Neuronal stem cell (in vitro differentiated cells): ENCODE data around the gene LRRTM4.
A peak's percentile ranks its signal among the peaks of the same experiment; 100 is the strongest.

Source experiments
- DNase-seq: peaks from one replicate; pipeline ENCODE4 v3.0.0-alpha.2; 2013; ENCODE audit warnings: low spot score
- H2AFZ ChIP-seq: one replicate; pipeline ENCODE4 v1.6.1; 2013; ENCODE audit warnings: mild to moderate bottlenecking, low read length, inconsistent platforms
- H2AK5ac ChIP-seq: 2 replicates; pipeline ENCODE4 v1.6.1; 2013; ENCODE audit warnings: low read depth, mild to moderate bottlenecking, inconsistent platforms, low read length, moderate library complexity, mixed read lengths
- H2BK120ac ChIP-seq: 2 replicates; pipeline ENCODE4 v1.6.1; 2013; ENCODE audit warnings: low read depth, mild to moderate bottlenecking, inconsistent platforms, low read length, moderate library complexity, mixed read lengths
- H2BK12ac ChIP-seq: one replicate; pipeline ENCODE4 v1.6.1; 2013; ENCODE audit warnings: low read length, inconsistent platforms
- H2BK15ac ChIP-seq: 2 replicates; pipeline ENCODE4 v1.6.1; 2013; ENCODE audit warnings: mild to moderate bottlenecking, low read length, inconsistent platforms, mixed read lengths
- H2BK5ac ChIP-seq: one replicate; pipeline ENCODE4 v1.6.1; 2013; ENCODE audit warnings: inconsistent platforms, mild to moderate bottlenecking, low read length, moderate library complexity
- H3K14ac ChIP-seq: one replicate; pipeline ENCODE4 v1.6.1; 2013; ENCODE audit warnings: low read length, inconsistent platforms
- H3K18ac ChIP-seq: 2 replicates; pipeline ENCODE4 v1.6.1; 2013; ENCODE audit warnings: low read length, inconsistent platforms
- H3K23ac ChIP-seq: 2 replicates; pipeline ENCODE4 v1.6.1; 2013; ENCODE audit warnings: low read depth, mild to moderate bottlenecking, mixed read lengths, low read length, inconsistent platforms; ENCODE audit not compliant: poor library complexity
- H3K27ac ChIP-seq: replicated peaks from 3 replicates; pipeline ENCODE4 v1.5.1; 2013; ENCODE audit warnings: low read length, inconsistent platforms
- H3K27me3 ChIP-seq, 3 experiments: 2 replicates each; pipeline ENCODE4 v1.6.1; 2013; ENCODE audit warnings: low read length in 3 of 3, mild to moderate bottlenecking in 2 of 3, inconsistent platforms in 1 of 3, low read depth in 1 of 3, mixed read lengths in 1 of 3, moderate library complexity in 1 of 3; ENCODE audit not compliant: control insufficient read depth in 3 of 3, insufficient read depth in 3 of 3
- H3K36me3 ChIP-seq, 2 donors: replicated peaks in 1 of 2; 2 replicates each; pipeline ENCODE4 v1.6.1; 2013; ENCODE audit warnings: low read length in 2 of 2; ENCODE audit not compliant: control insufficient read depth in 2 of 2, insufficient read depth in 2 of 2
- H3K4ac ChIP-seq: 2 replicates; pipeline ENCODE4 v1.6.1; 2013; ENCODE audit warnings: inconsistent platforms, mild to moderate bottlenecking, low read length, moderate library complexity
- H3K4me1 ChIP-seq, 2 donors: 1 replicate in 1 of 2; 2 replicates in 1 of 2; pipeline ENCODE4 v1.6.1; 2013; ENCODE audit warnings: low read length in 2 of 2, low read depth in 1 of 2; ENCODE audit not compliant: control insufficient read depth in 2 of 2, insufficient read depth in 1 of 2
- H3K4me2 ChIP-seq: one replicate; pipeline ENCODE4 v1.6.1; 2013; ENCODE audit warnings: mild to moderate bottlenecking, low read length, inconsistent platforms; ENCODE audit not compliant: insufficient read depth, poor library complexity, severe bottlenecking
- H3K4me3 ChIP-seq, 2 donors: 2 replicates each; pipeline ENCODE4 v1.5.1; 2013; ENCODE audit warnings: low read length in 2 of 2, mild to moderate bottlenecking in 2 of 2, inconsistent platforms in 1 of 2, moderate library complexity in 1 of 2
- H3K79me1 ChIP-seq: one replicate; pipeline ENCODE4 v1.6.1; 2013; ENCODE audit warnings: low read depth, mild to moderate bottlenecking, inconsistent platforms, low read length, moderate library complexity
- H3K9ac ChIP-seq: one replicate; pipeline ENCODE4 v1.6.1; 2013; ENCODE audit warnings: mild to moderate bottlenecking, low read depth, low read length, inconsistent platforms; ENCODE audit not compliant: poor library complexity
- H3K9me3 ChIP-seq, 2 donors: replicated peaks in 1 of 2; 2 replicates each; pipeline versions ENCODE3 to v1.6.1; 2013; ENCODE audit warnings: low read length in 2 of 2, mild to moderate bottlenecking in 2 of 2, inconsistent platforms in 1 of 2, low read depth in 1 of 2, mixed read lengths in 1 of 2, moderate library complexity in 1 of 2; ENCODE audit not compliant: control insufficient read depth in 2 of 2, insufficient read depth in 1 of 2
- H4K8ac ChIP-seq: one replicate; pipeline ENCODE4 v1.6.1; 2013; ENCODE audit warnings: low read depth, mild to moderate bottlenecking, inconsistent platforms, low read length, moderate library complexity
- H4K91ac ChIP-seq: one replicate; pipeline ENCODE4 v1.6.1; 2013; ENCODE audit warnings: low read length, low read depth, mild to moderate bottlenecking, inconsistent platforms; ENCODE audit not compliant: poor library complexity
- WGBS, 2 donors: extraction: QIAGEN DNeasy Blood & Tissue Kit; methylation state at CpG; one replicate each; pipeline ENCODE4 v1.1.7; 2013; ENCODE audit warnings: missing lambda C conversion rate in 2 of 2, mixed read lengths in 1 of 2; ENCODE audit not compliant: insufficient read length in 2 of 2, insufficient replicate concordance in 1 of 2; ENCODE audit errors: extremely low coverage in 2 of 2; 5-methylcytosine and 5-hydroxymethylcytosine counted together

LRRTM4 gene

GRCh38 chr2:77566131-77566530, 44.0 kb upstream of the LRRTM4 start:
- Histone ChIP-seq H3K9ac (no peak overlapping the region), H2BK15ac (no peak overlapping the region), H3K36me3 (no peaks in the 10 kb centered on the region), H3K27me3 (no peaks in the 10 kb centered on the region), H3K79me1 (no peaks in the 10 kb centered on the region), H3K23ac (no peak overlapping the region), H3K4ac (no peak overlapping the region), H3K14ac (no peak overlapping the region), H3K4me1 (peaks cover 0 to 1% of the 10 kb centered on the region in 2 donors), H4K91ac (no peak overlapping the region), H3K9me3 (peaks cover 0 to 1% of the 10 kb centered on the region in 2 donors), H4K8ac (no peak overlapping the region), H2BK12ac (no peak overlapping the region), H2BK120ac (no peak overlapping the region), H3K4me3 (no peak overlapping the region), H2AK5ac (no peak overlapping the region), H3K18ac (no peak overlapping the region), H2BK5ac (no peak overlapping the region), H2AFZ (no peak overlapping the region), H3K4me2 (no peak overlapping the region), H3K27ac (no peak overlapping the region)
- no CpG with 5 or more reads among the region's 1 CpG for WGBS, 2 donors
- DNase-seq, result no peak

- H2BK15ac ChIP-seq, result no peak overlapping the region
Measured at GRCh38 chr2:77552956-77553355, 30.8 kb upstream of the LRRTM4 start.

GRCh38 chr2:77538031-77538430, 15.9 kb upstream of the LRRTM4 start:
- DNase-seq, result no peak
- Histone ChIP-seq H2BK15ac (no peak overlapping the region), H3K18ac (no peak overlapping the region), H3K14ac (no peak overlapping the region), H3K79me1 (no peaks in the 10 kb centered on the region), H2AK5ac (no peak overlapping the region), H3K4me1 (peaks cover 1 to 4% of the 10 kb centered on the region in 2 donors), H4K91ac (no peak overlapping the region), H2BK120ac (no peak overlapping the region), H2BK12ac (no peak overlapping the region), H3K23ac (no peak overlapping the region), H3K27ac (no peak overlapping the region), H3K36me3 (no peaks in the 10 kb centered on the region), H4K8ac (no peak overlapping the region), H2AFZ (no peak overlapping the region), H3K4me3 (no peak overlapping the region), H3K27me3 (no peaks in the 10 kb centered on the region), H3K9ac (no peak overlapping the region), H3K4ac (no peak overlapping the region), H3K9me3 (peaks cover 0 to 1% of the 10 kb centered on the region in 2 donors), H3K4me2 (no peak overlapping the region), H2BK5ac (no peak overlapping the region)
- no CpG with 5 or more reads among the region's 3 CpGs for WGBS, 2 donors

More at GRCh38 chr2:77552956-77553355, 30.8 kb upstream of the LRRTM4 start:
- Histone ChIP-seq H3K9me3 (peaks cover 0 to 2% of the 10 kb centered on the region in 2 donors), H3K4me2 (no peak overlapping the region), H3K4me1 (no peaks in the 10 kb centered on the region), H3K27me3 (no peaks in the 10 kb centered on the region), H3K9ac (no peak overlapping the region), H3K4ac (no peak overlapping the region), H3K79me1 (no peaks in the 10 kb centered on the region), H2BK5ac (no peak overlapping the region), H3K36me3 (no peaks in the 10 kb centered on the region), H2AFZ (no peak overlapping the region), H4K91ac (no peak overlapping the region), H2AK5ac (no peak overlapping the region), H2BK120ac (no peak overlapping the region), H3K23ac (no peak overlapping the region), H3K14ac (no peak overlapping the region), H4K8ac (no peak overlapping the region), H3K18ac (no peak overlapping the region), H3K4me3 (no peak overlapping the region), H2BK12ac (no peak overlapping the region), H3K27ac (no peak overlapping the region)
- DNase-seq, result peak; percentile 32
- WGBS, 2 donors, result no CpG with 5 or more reads among the region's 2 CpGs

GRCh38 chr2:77522888-77523287, 712 bp upstream of the LRRTM4 start:
- Histone ChIP-seq H3K9me3 (no peaks in the 10 kb centered on the region), H3K18ac (no peak overlapping the region), H3K23ac (no peak overlapping the region), H3K9ac (no peak overlapping the region), H3K4me3 (no peak overlapping the region), H2BK120ac (no peak overlapping the region), H4K8ac (no peak overlapping the region), H3K4me2 (no peak overlapping the region), H2BK12ac (no peak overlapping the region), H3K14ac (no peak overlapping the region), H3K27me3 (no peaks in the 10 kb centered on the region), H3K4ac (no peak overlapping the region), H3K79me1 (no peaks in the 10 kb centered on the region), H3K36me3 (no peaks in the 10 kb centered on the region), H4K91ac (no peak overlapping the region), H3K4me1 (peaks cover 3 to 8% of the 10 kb centered on the region in 2 donors), H2BK5ac (no peak overlapping the region), H2AK5ac (no peak overlapping the region), H2BK15ac (no peak overlapping the region), H3K27ac (no peak overlapping the region), H2AFZ (no peak overlapping the region)
- DNase-seq, result no peak
- no CpG with 5 or more reads among the region's 1 CpG for WGBS, 2 donors
